ENCODE measurements around the gene CENPS.

DNA sequence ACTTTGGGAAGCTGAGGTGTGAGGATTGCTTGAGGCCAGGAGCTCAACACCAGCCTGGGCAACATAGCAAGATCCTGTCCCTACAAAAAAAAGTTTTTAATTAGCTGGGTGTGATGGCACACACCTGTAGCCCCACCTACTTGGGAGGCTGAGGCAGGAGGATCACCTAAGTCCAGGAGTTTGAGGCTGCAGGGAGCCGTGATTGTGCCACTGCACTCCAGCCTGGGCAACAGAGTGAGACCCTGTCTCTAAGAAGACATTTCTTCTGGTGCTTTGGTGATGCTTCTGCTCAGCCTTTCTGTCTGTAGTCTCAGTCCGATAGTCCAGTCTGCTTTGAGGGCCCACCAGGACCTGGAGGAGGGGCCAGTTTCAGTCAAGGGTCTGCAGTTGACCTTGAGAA, 23.0 kb upstream of the CENPS start:
- no peak for TF ChIP-seq EZH2 (IDR thresholded peaks at IDR 0.05; ENCODE audit: insufficient read depth, poor library complexity, severe bottlenecking)
- TF ChIP-seq EZH2phosphoT487 (IDR thresholded peaks at IDR 0.05; ENCODE audit: insufficient read depth, low read depth): no peak
